Loucy (cell line): ENCODE results near the gene HOXA5.

Source experiments
- H2AFZ ChIP-seq: fragments of 200-600 bp; sonication (generic); 2 replicates; pipeline ENCODE4 v1.6.0; 2016; ENCODE audit warnings: antibody characterized with exemption, mild to moderate bottlenecking, low read length, moderate library complexity
- H3F3A ChIP-seq: fragments of 200-600 bp; 2 replicates; pipeline ENCODE4 v1.6.0; 2016; ENCODE audit warnings: antibody characterized with exemption, low read depth, mild to moderate bottlenecking
- H3K27me3 ChIP-seq: fragments of 200-600 bp; sonication (generic); 2 replicates; pipeline ENCODE4 v1.6.1; 2014; ENCODE audit warnings: low read length, mild to moderate bottlenecking; ENCODE audit not compliant: insufficient read depth, poor library complexity, severe bottlenecking
- H3K36me3 ChIP-seq: fragments of 200-600 bp; sonication (generic); 2 replicates; pipeline ENCODE4 v1.6.1; 2016; ENCODE audit warnings: low read length; ENCODE audit not compliant: insufficient read depth
- H3K4me1 ChIP-seq: fragments of 200-600 bp; sonication (generic); 2 replicates; pipeline ENCODE4 v1.5.1; 2014; ENCODE audit warnings: low read length, mild to moderate bottlenecking; ENCODE audit not compliant: insufficient read depth, poor library complexity, severe bottlenecking
- H3K4me2 ChIP-seq: fragments of 200-600 bp; sonication (generic); 2 replicates; pipeline ENCODE4 v1.6.0; 2014; ENCODE audit warnings: antibody characterized with exemption, low read length, low read depth, mild to moderate bottlenecking; ENCODE audit not compliant: poor library complexity, severe bottlenecking
- H3K4me3 ChIP-seq: fragments of 200-600 bp; sonication (generic); 2 replicates; pipeline ENCODE4 v1.5.1; 2014; ENCODE audit warnings: low read length, mild to moderate bottlenecking, mixed read lengths; ENCODE audit not compliant: poor library complexity, severe bottlenecking
- H3K79me2 ChIP-seq: fragments of 200-600 bp; sonication (generic); 2 replicates; pipeline ENCODE4 v1.6.1; 2014; ENCODE audit warnings: low read length; ENCODE audit not compliant: insufficient read depth
- H3K9ac ChIP-seq: fragments of 200-600 bp; sonication (generic); 2 replicates; pipeline ENCODE4 v1.6.0; 2014; ENCODE audit warnings: mild to moderate bottlenecking, low read depth, low read length, moderate library complexity; ENCODE audit not compliant: poor library complexity, severe bottlenecking
- H3K9me2 ChIP-seq: fragments of 200-600 bp; sonication (generic); replicated peaks from 2 replicates; pipeline ENCODE4 v1.6.1; 2016; ENCODE audit warnings: low read depth, low read length, mixed read lengths
- H3K9me3 ChIP-seq: fragments of 200-600 bp; sonication (generic); 2 replicates; pipeline ENCODE4 v1.6.1; 2014; ENCODE audit warnings: mild to moderate bottlenecking, antibody characterized with exemption, low read length, low read depth; ENCODE audit not compliant: insufficient read depth
- H4K20me1 ChIP-seq: fragments of 200-600 bp; sonication (generic); 2 replicates; pipeline ENCODE4 v1.6.0; 2014; ENCODE audit warnings: antibody characterized with exemption, low read length, mild to moderate bottlenecking; ENCODE audit not compliant: insufficient read depth, poor library complexity, severe bottlenecking
- CTCF ChIP-seq: fragments of 200-600 bp; sonication (generic); conservative IDR thresholded peaks from 2 replicates; pipeline ENCODE4 v1.5.1; 2014; ENCODE audit warnings: mild to moderate bottlenecking, antibody characterized with exemption, low read length
- EZH2phosphoT487 ChIP-seq: fragments of 200-600 bp; IDR thresholded peaks from 2 replicates; pipeline ENCODE4 v1.6.1; 2018; ENCODE audit warnings: antibody characterized with exemption, mild to moderate bottlenecking, moderate library complexity, borderline replicate concordance

Gene HOXA5

GRCh38 chr7:27124902-27125689, 18.4 kb downstream of the HOXA5 start:
- Histone ChIP-seq H3K79me2 (peaks cover 99% of the 10 kb centered on the region), H3K4me3 (no peak overlapping the region), H3K9me3 (no peaks in the 10 kb centered on the region), H2AFZ (no peak overlapping the region), H3F3A (no peaks in the 10 kb centered on the region), H3K9me2 (no peaks in the 10 kb centered on the region), H4K20me1 (peaks cover 61% of the 10 kb centered on the region), H3K36me3 (peaks cover 95% of the 10 kb centered on the region; the same call in 1 of the 2 replicates), H3K4me2 (no peak overlapping the region), H3K27me3 (no peaks in the 10 kb centered on the region), H3K4me1 (no peaks in the 10 kb centered on the region), H3K9ac (no peak overlapping the region)
- no peak for TF ChIP-seq EZH2phosphoT487
- no peak for TF ChIP-seq CTCF

GRCh38 chr7:27124096-27124901, 19.2 kb downstream of the HOXA5 start:
- H2AFZ ChIP-seq, result no peak overlapping the region

More at GRCh38 chr7:27124096-27124901, 19.2 kb downstream of the HOXA5 start:
- no peak for TF ChIP-seq EZH2phosphoT487
- no peak for TF ChIP-seq CTCF
- Histone ChIP-seq H3K36me3 (peaks cover 98% of the 10 kb centered on the region; the same call in 1 of the 2 replicates), H3K9me3 (no peaks in the 10 kb centered on the region), H3K27me3 (no peaks in the 10 kb centered on the region), H3K9me2 (no peaks in the 10 kb centered on the region), H4K20me1 (peaks cover 56% of the 10 kb centered on the region), H3K79me2 (peaks cover 99% of the 10 kb centered on the region), H3K4me3 (no peak overlapping the region), H3K9ac (no peak overlapping the region), H3K4me2 (no peak overlapping the region), H3F3A (no peaks in the 10 kb centered on the region), H3K4me1 (no peaks in the 10 kb centered on the region)
